ENCODE results near the gene ST14. TPM values are rescaled to one million over a fixed set of nuclear protein-coding genes. Genes with fewer than 3 reads are reported as not detected.
A peak's percentile ranks its signal among the peaks of the same experiment; 100 is the strongest.
"Not testable (repeated sequence)": the region's sequence is repeated elsewhere in the genome, so short reads cannot be mapped to it uniquely, and the experiment has no call there.

The ST14 gene
- total and polyA plus RNA-seq, 11 donors, result 0.37 to 13.0 (median 1.3) TPM

DNA sequence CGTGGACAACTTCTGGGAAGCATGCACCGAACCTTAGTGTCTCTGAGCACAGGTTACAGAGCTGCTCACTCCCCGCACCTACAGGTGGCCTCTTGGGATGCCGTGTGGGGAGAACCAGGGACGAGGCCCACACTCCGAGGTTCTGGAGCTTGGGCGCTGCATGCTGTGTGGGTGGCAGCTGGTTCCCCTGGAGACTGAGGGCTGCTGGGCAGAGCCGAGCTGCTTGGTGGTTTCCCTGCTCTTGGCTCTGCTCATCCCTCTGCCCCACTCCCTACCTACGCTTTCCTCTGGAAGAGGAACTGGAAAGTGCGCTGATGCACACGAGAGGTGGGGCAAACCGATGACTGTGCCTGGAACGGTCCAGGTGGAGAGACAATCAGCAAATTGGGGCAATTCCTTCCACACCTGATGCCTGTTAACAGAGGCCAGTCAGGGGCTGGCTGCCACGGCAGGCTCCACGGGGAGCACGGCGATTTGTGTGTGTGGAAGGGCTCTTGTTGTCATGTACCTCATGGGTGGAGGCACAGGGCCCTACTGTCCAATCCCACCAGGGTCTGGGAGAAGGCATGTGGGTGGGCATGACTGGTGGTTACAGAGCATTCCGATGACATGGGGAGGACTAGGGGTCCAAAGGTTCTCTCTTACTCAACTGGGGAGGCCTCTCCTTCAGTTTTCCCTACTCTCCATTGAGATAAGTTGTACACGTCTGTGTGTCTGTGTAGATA lies 60.9 kb downstream of the ST14 start:
- Histone ChIP-seq H3K4me1 (peaks cover 0 to 5% (median 0%) of the 10 kb centered on the region in 12 donors), H3K9me3 (no peaks in the 10 kb centered on the region), H3K36me3 (peaks cover 0 to 3% (median 0%) of the 10 kb centered on the region in 9 donors), H3K27ac (no peak overlapping the region), H3K27me3 (no peaks in the 10 kb centered on the region), H3K4me3 (no peak overlapping the region)
- intact Hi-C loops (cut with DNase I), result no loop called here
- ATAC-seq (no peak), DNase-seq (no peak)
- TF ChIP-seq POLR2A (IDR thresholded peaks at IDR 0.05), result no peak
- TF ChIP-seq, protein P1, sequence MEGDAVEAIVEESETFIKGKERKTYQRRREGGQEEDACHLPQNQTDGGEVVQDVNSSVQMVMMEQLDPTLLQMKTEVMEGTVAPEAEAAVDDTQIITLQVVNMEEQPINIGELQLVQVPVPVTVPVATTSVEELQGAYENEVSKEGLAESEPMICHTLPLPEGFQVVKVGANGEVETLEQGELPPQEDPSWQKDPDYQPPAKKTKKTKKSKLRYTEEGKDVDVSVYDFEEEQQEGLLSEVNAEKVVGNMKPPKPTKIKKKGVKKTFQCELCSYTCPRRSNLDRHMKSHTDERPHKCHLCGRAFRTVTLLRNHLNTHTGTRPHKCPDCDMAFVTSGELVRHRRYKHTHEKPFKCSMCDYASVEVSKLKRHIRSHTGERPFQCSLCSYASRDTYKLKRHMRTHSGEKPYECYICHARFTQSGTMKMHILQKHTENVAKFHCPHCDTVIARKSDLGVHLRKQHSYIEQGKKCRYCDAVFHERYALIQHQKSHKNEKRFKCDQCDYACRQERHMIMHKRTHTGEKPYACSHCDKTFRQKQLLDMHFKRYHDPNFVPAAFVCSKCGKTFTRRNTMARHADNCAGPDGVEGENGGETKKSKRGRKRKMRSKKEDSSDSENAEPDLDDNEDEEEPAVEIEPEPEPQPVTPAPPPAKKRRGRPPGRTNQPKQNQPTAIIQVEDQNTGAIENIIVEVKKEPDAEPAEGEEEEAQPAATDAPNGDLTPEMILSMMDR (IDR thresholded peaks at IDR 0.05), result no peak
- 82 to 90% (median 88%) methylated on average over 19 of the region's 19 CpGs for WGBS, 4 donors

DNA sequence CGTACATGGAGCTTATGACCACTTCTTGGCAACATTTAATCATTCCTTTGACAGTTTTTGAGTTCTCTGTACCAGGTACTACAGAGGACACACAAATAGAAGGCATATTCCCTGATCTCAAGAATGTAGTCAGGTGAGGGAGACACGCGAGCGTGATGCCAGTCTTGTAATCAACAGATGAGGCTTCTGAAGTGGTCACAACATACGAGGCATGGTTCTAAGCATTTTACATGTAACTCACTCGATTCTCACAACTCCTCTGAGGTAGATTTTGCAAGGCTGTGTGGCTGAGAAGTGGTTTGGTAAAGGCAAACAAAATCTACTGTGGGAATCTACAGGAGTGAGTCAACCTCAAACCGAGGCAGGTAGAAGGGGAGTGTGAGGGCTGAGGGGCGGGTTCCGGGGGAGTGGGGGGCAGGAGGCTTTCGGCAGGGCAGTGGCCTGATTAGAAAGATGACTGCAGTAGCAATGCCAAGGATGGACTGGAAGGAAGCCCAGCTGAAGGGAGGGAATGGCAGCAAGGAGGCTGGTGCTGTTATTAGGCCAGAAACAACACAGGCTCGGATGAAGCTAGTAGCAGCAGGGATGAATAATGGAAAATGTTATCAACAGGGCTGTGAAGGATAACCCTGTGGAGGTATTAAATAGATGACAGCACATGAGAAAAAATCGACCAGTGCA lies 63.8 kb downstream of the ST14 start:
- DNase-seq, result no peak
- intact Hi-C loops (cut with DNase I), result no loop called here
- H3K27ac ChIP-seq, result peak overlapping the region in 1 of 12 donors; percentile 39
- no peak overlapping the region for H3K4me3 ChIP-seq
- no peak for TF ChIP-seq POLR2A (IDR thresholded peaks at IDR 0.05)
- TF ChIP-seq, protein P1 (IDR thresholded peaks at IDR 0.05), result no peak
- WGBS, 4 donors, result 53 to 64% (median 56%) methylated on average over 12 of the region's 12 CpGs
- ATAC-seq, result peak; percentile 53 to 84 (median 81)
- H3K9me3 ChIP-seq, result no peaks in the 10 kb centered on the region
- H3K27me3 ChIP-seq, result no peaks in the 10 kb centered on the region
- peaks cover 0 to 5% (median 0%) of the 10 kb centered on the region in 12 donors for H3K4me1 ChIP-seq
- peaks cover 0 to 5% (median 0%) of the 10 kb centered on the region in 9 donors for H3K36me3 ChIP-seq

DNA sequence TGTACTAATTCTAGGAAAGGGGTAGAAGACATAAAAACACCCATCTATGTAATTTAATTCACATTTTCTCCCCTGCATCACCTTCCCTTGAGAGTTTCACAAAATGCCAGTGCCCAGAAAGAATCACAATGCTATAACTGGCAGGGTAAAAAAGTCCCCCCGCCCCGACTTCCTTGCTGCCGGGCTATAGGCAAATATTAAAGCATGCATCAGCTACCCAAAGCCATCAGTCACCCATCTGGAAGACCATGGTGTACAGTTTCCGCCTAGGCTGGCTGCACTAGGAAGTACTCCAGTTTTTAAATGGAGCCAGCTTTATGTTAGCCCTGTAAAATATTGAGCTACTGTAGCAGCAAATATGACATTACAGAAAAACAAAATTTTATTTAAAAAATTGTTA lies 67.8 kb downstream of the ST14 start:
- TF ChIP-seq, protein P1 (IDR thresholded peaks at IDR 0.05), result no peak
- no peak for TF ChIP-seq POLR2A (IDR thresholded peaks at IDR 0.05)
- DNase-seq (no peak), ATAC-seq (no peak)
- H3K27ac ChIP-seq, result no peak overlapping the region
- H3K36me3 ChIP-seq, result peaks cover 0 to 21% (median 7%) of the 10 kb centered on the region in 9 donors
- intact Hi-C loops (cut with DNase I), result no loop called here
- no peaks in the 10 kb centered on the region for H3K27me3 ChIP-seq
- 95 to 100% (median 97%) methylated on average over 4 of the region's 4 CpGs for WGBS, 4 donors
- H3K4me1 ChIP-seq, result peaks cover 0 to 5% (median 0%) of the 10 kb centered on the region in 12 donors
- no peak overlapping the region for H3K4me3 ChIP-seq
- no peaks in the 10 kb centered on the region for H3K9me3 ChIP-seq

DNA sequence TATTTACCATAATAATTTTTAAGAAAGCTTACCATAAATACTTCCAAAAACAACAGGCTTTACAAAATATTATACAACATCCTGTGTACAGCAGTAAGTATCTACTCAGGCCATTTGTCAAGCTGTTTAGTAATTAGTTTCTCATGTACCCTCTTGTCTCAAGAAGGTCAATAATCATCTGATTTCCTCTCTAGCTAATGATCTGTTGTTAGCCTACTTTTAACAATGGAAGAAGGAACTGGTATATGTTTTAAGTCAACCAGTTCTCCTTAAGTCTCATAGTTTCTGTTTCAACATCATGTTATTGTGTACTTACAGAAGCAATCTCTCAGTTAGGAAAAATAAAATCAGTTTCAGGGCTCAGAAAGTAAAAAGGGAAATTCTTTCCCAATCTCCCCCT lies 73.9 kb downstream of the ST14 start:
- H3K4me3 ChIP-seq; H3K27me3 ChIP-seq; H3K9me3 ChIP-seq; H3K27ac ChIP-seq; H3K4me1 ChIP-seq; intact Hi-C loops (cut with DNase I); ATAC-seq; DNase-seq: not testable (repeated sequence)
- H3K36me3 ChIP-seq, result peaks cover 0 to 80% (median 54%) of the 10 kb centered on the region in 9 donors

DNA sequence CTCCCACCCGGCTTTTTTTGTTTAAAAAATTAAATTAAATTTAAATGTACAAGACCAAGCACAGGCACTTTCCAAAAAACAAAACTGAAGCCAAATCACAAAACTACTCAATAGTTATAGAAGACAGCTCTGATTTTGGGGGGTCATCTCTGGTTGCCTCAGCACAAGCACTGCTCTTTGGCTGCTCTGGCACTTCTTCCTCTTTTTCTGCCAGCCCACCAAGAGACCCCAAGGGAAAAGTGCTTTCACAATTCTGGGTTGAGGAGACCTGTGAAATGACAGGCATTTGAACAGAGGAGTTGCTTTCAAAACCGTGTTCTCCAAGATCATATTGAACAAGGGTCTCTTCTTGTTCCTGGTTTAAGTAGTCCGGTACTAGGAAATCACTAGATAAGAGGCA lies 74.3 kb downstream of the ST14 start:
- WGBS, 4 donors, result 84 to 90% (median 86%) methylated on average over 3 of the region's 3 CpGs
- ATAC-seq; H3K27me3 ChIP-seq; intact Hi-C loops (cut with DNase I); H3K4me1 ChIP-seq; H3K4me3 ChIP-seq; DNase-seq; H3K27ac ChIP-seq; H3K9me3 ChIP-seq: not testable (repeated sequence)
- H3K36me3 ChIP-seq, result peaks cover 0 to 84% (median 54%) of the 10 kb centered on the region in 9 donors

All from heart left ventricle (tissue), 16 donors.